SK-N-SH (cell line): Measurements from ENCODE around the gene KDELR1. TPM values are rescaled to one million over a fixed set of nuclear protein-coding genes. Genes with fewer than 3 reads are reported as not detected.
A peak's percentile ranks its signal among the peaks of the same experiment; 100 is the strongest.

Source experiments
- CTCF ChIA-PET: fragments of 300-600, 350-600 bp; formaldehyde crosslinking; extraction: SDS; loops from one replicate; lab custom pipeline; 2021; lab: Yijun Ruan, JAX
- POLR2A ChIA-PET: fragments of 350-600 bp; sonication (Branson Sonifier 250); formaldehyde crosslinking; extraction: SDS; loops from one replicate; lab custom pipeline; 2020; ENCODE audit warnings: antibody characterized with exemption, inconsistent platforms; lab: Yijun Ruan, JAX
- DNase-seq: peaks from one replicate; pipeline ENCODE4 v3.0.0; 2012
- H2AFZ ChIP-seq: fragments of 200-600 bp; sonication (generic); 2 replicates; pipeline ENCODE4 v1.8.1; 2016; ENCODE audit warnings: antibody characterized with exemption, mild to moderate bottlenecking, low read depth
- H3F3A ChIP-seq: fragments of 200-600 bp; sonication (generic); replicated peaks from 2 replicates; pipeline ENCODE3; 2016; ENCODE audit warnings: antibody characterized with exemption, mild to moderate bottlenecking; ENCODE audit not compliant: insufficient read depth
- H3K27ac ChIP-seq, 2 experiments: fragments of 200-500 bp in 1 of 2; fragments of 200-600 bp in 1 of 2; sonication (Bioruptor generic) in 1 of 2; sonication (generic), shearing (Covaris generic) in 1 of 2; 2 replicates each; pipeline versions ENCODE4 v1.5.1 to v1.6.1; 2014 to 2016; ENCODE audit warnings: low read depth in 2 of 2, inconsistent platforms in 1 of 2, low read length in 1 of 2, mild to moderate bottlenecking in 1 of 2, mixed read lengths in 1 of 2
- H3K27me3 ChIP-seq: fragments of 200-600 bp; sonication (generic), shearing (Covaris generic); 2 replicates; pipeline ENCODE4 v1.6.1; 2016; ENCODE audit warnings: mixed run types; ENCODE audit not compliant: insufficient read depth
- H3K36me3 ChIP-seq, 2 experiments: fragments of 200-500 bp in 1 of 2; fragments of 200-600 bp in 1 of 2; sonication (Bioruptor generic) in 1 of 2; sonication (generic) in 1 of 2; replicated peaks in 1 of 2; 2 replicates each; pipeline versions ENCODE3 to v1.5.1; 2014 to 2016; ENCODE audit warnings: low read length in 1 of 2, mild to moderate bottlenecking in 1 of 2; ENCODE audit not compliant: insufficient read depth in 2 of 2, control insufficient read depth in 1 of 2
- H3K4me1 ChIP-seq, 2 experiments: fragments of 200-500 bp in 1 of 2; fragments of 200-600 bp in 1 of 2; sonication (Bioruptor generic) in 1 of 2; sonication (generic), shearing (Covaris generic) in 1 of 2; 2 replicates each; pipeline versions ENCODE4 v1.5.1 to v1.6.1; 2014 to 2016; ENCODE audit warnings: low read depth in 1 of 2, low read length in 1 of 2, mixed run types in 1 of 2; ENCODE audit not compliant: insufficient read depth in 2 of 2, control insufficient read depth in 1 of 2
- H3K4me2 ChIP-seq: fragments of 200-600 bp; sonication (generic), shearing (Covaris generic); 2 replicates; pipeline ENCODE4 v1.6.1; 2017; ENCODE audit warnings: mixed run types
- H3K4me3 ChIP-seq, 2 experiments: fragments of 200-500 bp in 1 of 2; fragments of 200-600 bp in 1 of 2; sonication (Bioruptor generic) in 1 of 2; sonication (generic), shearing (Covaris generic) in 1 of 2; 2 replicates each; pipeline versions ENCODE4 v1.5.1 to v1.8.1; 2014 to 2016; ENCODE audit warnings: low read depth in 2 of 2, inconsistent platforms in 1 of 2, low read length in 1 of 2, mild to moderate bottlenecking in 1 of 2, mixed read lengths in 1 of 2, moderate library complexity in 1 of 2
- H3K79me2 ChIP-seq: fragments of 200-600 bp; sonication (generic); 2 replicates; pipeline ENCODE4 v1.8.1; 2017; ENCODE audit warnings: mild to moderate bottlenecking; ENCODE audit not compliant: insufficient read depth
- H3K9ac ChIP-seq: fragments of 200-600 bp; sonication (generic); 2 replicates; pipeline ENCODE4 v1.6.1; 2017; ENCODE audit warnings: mixed run types
- H3K9me2 ChIP-seq: fragments of 200-600 bp; sonication (generic); 2 replicates; pipeline ENCODE4 v1.6.1; 2017; ENCODE audit warnings: mixed run types
- H3K9me3 ChIP-seq: fragments of 200-600 bp; sonication (generic); 2 replicates; pipeline ENCODE4 v1.6.1; 2017; ENCODE audit warnings: mixed run types, mild to moderate bottlenecking, moderate library complexity
- H4K20me1 ChIP-seq: fragments of 200-600 bp; sonication (generic); 2 replicates; pipeline ENCODE4 v1.6.1; 2017; ENCODE audit warnings: mild to moderate bottlenecking, mixed run types; ENCODE audit not compliant: insufficient read depth
- CHD2 ChIP-seq: fragments of 150-350 bp; IDR thresholded peaks from 2 replicates; pipeline ENCODE4 v1.6.1; 2018; ENCODE audit warnings: low read length; ENCODE audit not compliant: partially characterized antibody
- FOSL2 ChIP-seq: IDR thresholded peaks from 2 replicates; pipeline ENCODE4 v1.4.0; 2012; ENCODE audit warnings: low read depth, mild to moderate bottlenecking, moderate library complexity, borderline replicate concordance
- JUND ChIP-seq: IDR thresholded peaks from 2 replicates; pipeline ENCODE4 v1.4.0; 2012
- MXI1 ChIP-seq: IDR thresholded peaks from 2 replicates; pipeline ENCODE4 v1.6.1; 2012; ENCODE audit warnings: mild to moderate bottlenecking, low read depth, low read length, improper control_type of control experiment
- NRF1 ChIP-seq: IDR thresholded peaks from 2 replicates; pipeline ENCODE4 v1.6.1; 2012; ENCODE audit warnings: low read depth, mild to moderate bottlenecking, low read length
- POLR2AphosphoS5 ChIP-seq: IDR thresholded peaks from 2 replicates; pipeline ENCODE4 v1.6.1; 2012; ENCODE audit warnings: low read depth, low read length
- RAD21 ChIP-seq: IDR thresholded peaks from 2 replicates; pipeline ENCODE4 v1.6.1; 2012; ENCODE audit warnings: mild to moderate bottlenecking, low read length
- RXRA ChIP-seq: IDR thresholded peaks from 2 replicates; pipeline ENCODE4 v1.4.0; 2012; ENCODE audit warnings: low read depth, mild to moderate bottlenecking, borderline replicate concordance
- SMC3 ChIP-seq: IDR thresholded peaks from 2 replicates; pipeline ENCODE4 v1.6.1; 2012; ENCODE audit warnings: low read depth, low read length, improper control_type of control experiment
- TAF1 ChIP-seq: IDR thresholded peaks from 2 replicates; pipeline ENCODE4 v1.6.1; 2012; ENCODE audit warnings: low read depth, mild to moderate bottlenecking, low read length, moderate library complexity, borderline replicate concordance
- YY1 ChIP-seq: IDR thresholded peaks from 2 replicates; pipeline ENCODE4 v1.4.0; 2012; ENCODE audit warnings: low read depth, mild to moderate bottlenecking
- WGBS: methylation state at CpG from one replicate; pipeline ENCODE4 v1.1.6; 2017; ENCODE audit warnings: low lambda C conversion rate; 5-methylcytosine and 5-hydroxymethylcytosine counted together
- polyA plus RNA-seq, 3 experiments: library from polyadenylated mRNA; depleted of rRNA; stranded (reverse); fragments of >200 nt; gene quantifications; 2 replicates each; pipeline ENCODE4 v1.2.3, GENCODE V29; 2012
- TF ChIP-seq, protein P1 (sequence below): fragments of 200-600 bp; sonication (generic); IDR thresholded peaks from 2 replicates; pipeline ENCODE4 v1.6.1; 2017; ENCODE audit warnings: antibody characterized with exemption, mild to moderate bottlenecking, moderate library complexity
- TF ChIP-seq, protein P2 (sequence below): IDR thresholded peaks from 2 replicates; pipeline ENCODE4 v1.4.0; 2012; ENCODE audit warnings: low read depth
- TF ChIP-seq, protein P3 (sequence below): IDR thresholded peaks from 2 replicates; pipeline ENCODE4 v1.4.0; 2012; ENCODE audit warnings: low read depth, borderline replicate concordance
- TF ChIP-seq, protein P4 (sequence below): fragments of 150-350 bp; IDR thresholded peaks from 2 replicates; pipeline ENCODE4 v1.6.1; 2017; ENCODE audit warnings: antibody characterized with exemption, low read length, low read depth, borderline replicate concordance
- TF ChIP-seq, protein P5 (sequence below): IDR thresholded peaks from 2 replicates; pipeline ENCODE4 v1.4.0; 2012; ENCODE audit warnings: low read depth, borderline replicate concordance

Gene KDELR1
- polyA plus RNA-seq, 1 of the 3 experiments (the other 2 are of a cell fraction): 138 TPM

DNA sequence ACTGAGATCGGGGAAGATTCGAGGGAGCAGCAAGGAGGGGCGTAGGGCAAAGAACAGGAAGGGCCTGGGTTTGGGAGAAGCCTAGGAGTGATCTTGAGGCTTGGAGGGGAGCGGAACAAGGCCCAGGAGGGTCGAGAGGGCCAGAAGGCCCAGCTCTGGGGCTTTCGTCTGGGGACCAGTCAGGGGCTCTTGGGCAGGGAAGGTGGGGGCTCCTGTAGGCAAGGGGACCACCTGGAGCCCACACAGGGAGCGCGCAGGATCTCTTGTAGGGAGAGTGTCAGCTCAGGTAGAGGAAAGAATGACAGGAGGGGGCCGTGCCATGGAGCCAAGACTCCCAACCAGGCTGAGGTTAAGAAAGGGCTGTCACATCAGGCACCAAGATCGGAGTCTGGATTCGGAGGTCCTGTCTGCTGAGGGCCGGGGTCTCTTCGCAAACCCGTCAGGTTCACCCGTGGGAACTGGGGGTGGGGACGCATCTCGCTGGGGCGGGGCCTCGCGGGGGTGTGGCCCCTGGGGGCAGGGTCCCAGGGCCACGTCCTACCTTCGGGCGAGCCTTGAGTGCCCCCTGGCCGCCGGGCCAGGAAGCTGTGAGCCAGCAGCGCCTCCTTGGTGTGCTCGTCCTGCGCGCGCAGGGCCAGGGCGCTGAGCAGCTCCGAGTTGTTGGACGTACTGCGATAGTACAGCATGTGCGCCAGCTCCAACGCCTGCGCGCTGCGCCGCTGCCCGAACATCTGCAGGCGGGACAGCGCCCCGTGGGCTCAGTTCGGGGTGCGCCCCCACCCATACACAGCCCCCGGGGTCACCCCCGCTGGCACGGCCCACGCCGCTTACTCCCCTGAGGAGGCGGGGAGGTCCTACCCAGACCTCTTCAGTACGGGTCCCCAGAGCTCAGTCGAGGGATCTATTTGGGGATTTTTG lies 57.6 kb downstream of the KDELR1 start:
- peaks cover 0 to 4% of the 10 kb centered on the region in 2 experiments for H3K36me3 ChIP-seq
- ChIA-PET POLR2A (interaction anchor here (1.8 kb wide), 1 partner anchor 111 kb away, joined by 5 read pairs; no protein-coding TSS in a partner anchor), CTCF (interaction anchor here (0.5 to 2.7 kb wide), 18 partner anchors 10 to 256 kb away, joined by 3 to 20 read pairs (median 4); partner anchors contain the start of genes GRWD1, KDELR1, SYNGR4 and TMEM143)
- H3K9ac ChIP-seq: no peak overlapping the region
- peak overlapping the region; percentile 47 to 88 for H3K27ac ChIP-seq
- H3K27me3 ChIP-seq: no peaks in the 10 kb centered on the region
- peaks cover 9 to 24% of the 10 kb centered on the region in 2 experiments; a peak in 3 of 4 replicates for H3K4me1 ChIP-seq
- peak; percentile 84 for DNase-seq
- no peaks in the 10 kb centered on the region for H3K9me3 ChIP-seq
- TF ChIP-seq YY1: no peak
- TF ChIP-seq POLR2AphosphoS5: no peak
- peak; percentile 60; the same call in 1 of the 2 replicates for TF ChIP-seq MXI1
- TF ChIP-seq RAD21: peak; percentile 66
- TF ChIP-seq, protein P1, sequence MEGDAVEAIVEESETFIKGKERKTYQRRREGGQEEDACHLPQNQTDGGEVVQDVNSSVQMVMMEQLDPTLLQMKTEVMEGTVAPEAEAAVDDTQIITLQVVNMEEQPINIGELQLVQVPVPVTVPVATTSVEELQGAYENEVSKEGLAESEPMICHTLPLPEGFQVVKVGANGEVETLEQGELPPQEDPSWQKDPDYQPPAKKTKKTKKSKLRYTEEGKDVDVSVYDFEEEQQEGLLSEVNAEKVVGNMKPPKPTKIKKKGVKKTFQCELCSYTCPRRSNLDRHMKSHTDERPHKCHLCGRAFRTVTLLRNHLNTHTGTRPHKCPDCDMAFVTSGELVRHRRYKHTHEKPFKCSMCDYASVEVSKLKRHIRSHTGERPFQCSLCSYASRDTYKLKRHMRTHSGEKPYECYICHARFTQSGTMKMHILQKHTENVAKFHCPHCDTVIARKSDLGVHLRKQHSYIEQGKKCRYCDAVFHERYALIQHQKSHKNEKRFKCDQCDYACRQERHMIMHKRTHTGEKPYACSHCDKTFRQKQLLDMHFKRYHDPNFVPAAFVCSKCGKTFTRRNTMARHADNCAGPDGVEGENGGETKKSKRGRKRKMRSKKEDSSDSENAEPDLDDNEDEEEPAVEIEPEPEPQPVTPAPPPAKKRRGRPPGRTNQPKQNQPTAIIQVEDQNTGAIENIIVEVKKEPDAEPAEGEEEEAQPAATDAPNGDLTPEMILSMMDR: peak; percentile 61
- TF ChIP-seq CHD2: peak; percentile 30
- TF ChIP-seq, protein P2, sequence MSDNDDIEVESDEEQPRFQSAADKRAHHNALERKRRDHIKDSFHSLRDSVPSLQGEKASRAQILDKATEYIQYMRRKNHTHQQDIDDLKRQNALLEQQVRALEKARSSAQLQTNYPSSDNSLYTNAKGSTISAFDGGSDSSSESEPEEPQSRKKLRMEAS: peak; percentile 39; the same call in 1 of the 2 replicates
- TF ChIP-seq NRF1: peak; percentile 65
- peak; percentile 71 for TF ChIP-seq SMC3
- peaks cover 51% of the 10 kb centered on the region for H3F3A ChIP-seq
- H3K4me3 ChIP-seq: peak overlapping the region; percentile 36 to 38; a peak in 3 of 4 replicates
- peaks cover 12% of the 10 kb centered on the region; the same call in 1 of the 2 replicates for H3K79me2 ChIP-seq
- H2AFZ ChIP-seq: 0 out of 2 replicates have a peak overlapping the region, but pooled peaks have one; percentile 67
- 66% methylated on average over 17 of the region's 54 CpGs for WGBS
- no peaks in the 10 kb centered on the region for H3K9me2 ChIP-seq
- peak overlapping the region; percentile 66 for H3K4me2 ChIP-seq
- H4K20me1 ChIP-seq: peaks cover 11% of the 10 kb centered on the region

DNA sequence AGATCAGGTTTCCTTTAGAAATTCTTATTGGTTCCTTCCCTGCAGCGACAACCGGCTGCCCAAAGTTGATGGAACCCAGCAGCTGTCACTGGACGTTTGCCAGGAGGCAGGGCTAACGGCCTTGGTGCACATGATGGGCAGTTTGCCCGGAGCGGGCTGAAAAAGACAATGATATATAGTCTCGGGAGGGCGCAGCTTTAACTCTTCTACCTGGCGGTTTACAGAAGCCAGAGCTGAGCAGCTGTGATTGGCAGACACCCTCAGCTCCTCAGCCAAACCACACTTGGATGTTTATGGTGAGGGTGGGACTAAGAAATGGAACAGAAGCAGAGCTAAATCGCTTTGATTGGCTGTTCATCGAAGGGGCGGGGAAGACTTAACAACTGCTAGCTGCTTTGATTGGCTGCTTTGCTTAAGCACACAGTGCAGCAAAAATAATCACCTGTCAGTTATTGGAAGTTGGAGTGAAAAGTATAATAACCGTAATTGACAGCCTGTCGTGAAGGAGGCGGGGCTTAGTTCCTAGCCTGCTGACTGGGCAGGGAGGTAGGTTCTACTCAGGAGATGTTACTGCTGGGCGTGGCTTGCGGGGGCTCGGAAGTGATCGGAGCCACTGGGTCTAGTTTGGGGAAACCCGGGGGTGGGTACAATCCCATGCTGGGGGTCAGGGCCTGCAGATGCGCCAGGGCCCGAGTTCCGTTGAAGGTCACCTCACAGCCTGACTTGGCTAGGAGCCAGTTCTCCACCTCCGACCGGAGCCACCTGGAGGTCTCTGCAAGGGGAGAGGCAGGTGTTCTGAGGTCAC lies 58.5 kb downstream of the KDELR1 start:
- Histone ChIP-seq H3K4me1 (peaks cover 9 to 24% of the 10 kb centered on the region in 2 experiments; a peak in 3 of 4 replicates), H3K79me2 (peaks cover 20% of the 10 kb centered on the region), H3K9me2 (no peaks in the 10 kb centered on the region), H3K27me3 (no peaks in the 10 kb centered on the region), H3K36me3 (peaks cover 0 to 10% of the 10 kb centered on the region in 2 experiments), H3F3A (peaks cover 58% of the 10 kb centered on the region), H2AFZ (no peak overlapping the region), H4K20me1 (peaks cover 11% of the 10 kb centered on the region), H3K27ac (peak overlapping the region; percentile 47 to 88), H3K4me2 (peak overlapping the region; percentile 66), H3K9ac (no peak overlapping the region), H3K9me3 (no peaks in the 10 kb centered on the region), H3K4me3 (peak overlapping the region; percentile 36 to 38)
- ChIA-PET CTCF (interaction anchor here (0.5 to 2.7 kb wide), 14 partner anchors 9 to 510 kb away, joined by 3 to 20 read pairs (median 4); partner anchors contain the start of genes GRWD1, KDELR1, SYNGR4 and TMEM143), POLR2A (interaction anchor here (0.9 to 1.8 kb wide), 4 partner anchors 11 to 112 kb away, joined by 3 to 5 read pairs (median 3); partner anchors contain the start of gene KDELR1)
- peak; percentile 91 for DNase-seq
- WGBS: 6% methylated on average over 19 of the region's 25 CpGs
- peak; percentile 51; the same call in 1 of the 2 replicates for TF ChIP-seq JUND
- TF ChIP-seq, protein P3, sequence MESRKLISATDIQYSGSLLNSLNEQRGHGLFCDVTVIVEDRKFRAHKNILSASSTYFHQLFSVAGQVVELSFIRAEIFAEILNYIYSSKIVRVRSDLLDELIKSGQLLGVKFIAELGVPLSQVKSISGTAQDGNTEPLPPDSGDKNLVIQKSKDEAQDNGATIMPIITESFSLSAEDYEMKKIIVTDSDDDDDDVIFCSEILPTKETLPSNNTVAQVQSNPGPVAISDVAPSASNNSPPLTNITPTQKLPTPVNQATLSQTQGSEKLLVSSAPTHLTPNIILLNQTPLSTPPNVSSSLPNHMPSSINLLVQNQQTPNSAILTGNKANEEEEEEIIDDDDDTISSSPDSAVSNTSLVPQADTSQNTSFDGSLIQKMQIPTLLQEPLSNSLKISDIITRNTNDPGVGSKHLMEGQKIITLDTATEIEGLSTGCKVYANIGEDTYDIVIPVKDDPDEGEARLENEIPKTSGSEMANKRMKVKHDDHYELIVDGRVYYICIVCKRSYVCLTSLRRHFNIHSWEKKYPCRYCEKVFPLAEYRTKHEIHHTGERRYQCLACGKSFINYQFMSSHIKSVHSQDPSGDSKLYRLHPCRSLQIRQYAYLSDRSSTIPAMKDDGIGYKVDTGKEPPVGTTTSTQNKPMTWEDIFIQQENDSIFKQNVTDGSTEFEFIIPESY: peak; percentile 72; the same call in 1 of the 2 replicates
- TF ChIP-seq YY1: no peak
- TF ChIP-seq RXRA: no peak
- TF ChIP-seq, protein P4, sequence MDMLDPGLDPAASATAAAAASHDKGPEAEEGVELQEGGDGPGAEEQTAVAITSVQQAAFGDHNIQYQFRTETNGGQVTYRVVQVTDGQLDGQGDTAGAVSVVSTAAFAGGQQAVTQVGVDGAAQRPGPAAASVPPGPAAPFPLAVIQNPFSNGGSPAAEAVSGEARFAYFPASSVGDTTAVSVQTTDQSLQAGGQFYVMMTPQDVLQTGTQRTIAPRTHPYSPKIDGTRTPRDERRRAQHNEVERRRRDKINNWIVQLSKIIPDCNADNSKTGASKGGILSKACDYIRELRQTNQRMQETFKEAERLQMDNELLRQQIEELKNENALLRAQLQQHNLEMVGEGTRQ: no peak
- TF ChIP-seq FOSL2: 0 out of 2 replicates have a peak, but pooled peaks have one; percentile 8
- TF ChIP-seq, protein P5, sequence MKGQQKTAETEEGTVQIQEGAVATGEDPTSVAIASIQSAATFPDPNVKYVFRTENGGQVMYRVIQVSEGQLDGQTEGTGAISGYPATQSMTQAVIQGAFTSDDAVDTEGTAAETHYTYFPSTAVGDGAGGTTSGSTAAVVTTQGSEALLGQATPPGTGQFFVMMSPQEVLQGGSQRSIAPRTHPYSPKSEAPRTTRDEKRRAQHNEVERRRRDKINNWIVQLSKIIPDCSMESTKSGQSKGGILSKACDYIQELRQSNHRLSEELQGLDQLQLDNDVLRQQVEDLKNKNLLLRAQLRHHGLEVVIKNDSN: no peak
- TF ChIP-seq, protein P2: peak; percentile 55
- TF ChIP-seq TAF1: peak; percentile 40; the same call in 1 of the 2 replicates
